Mesothelial cell of epicardium (in vitro differentiated cells): ENCODE measurements around the gene ASIC4. TPM values are rescaled to one million over a fixed set of nuclear protein-coding genes. Genes with fewer than 3 reads are reported as not detected.

Source experiments
- DNase-seq, 2 experiments: peaks; one replicate each; pipeline ENCODE4 v3.0.0; 2021; ENCODE audit warnings: low spot score in 2 of 2; ENCODE audit not compliant: unreplicated experiment in 2 of 2
- H3K27ac Mint-ChIP-seq: 2 replicates; pipeline ENCODE4 v1.8.0; 2021; ENCODE audit warnings: mixed read lengths
- H3K27me3 Mint-ChIP-seq: 2 replicates; pipeline ENCODE4 v1.8.0; 2021; ENCODE audit warnings: low read depth, mixed read lengths
- H3K36me3 Mint-ChIP-seq: 2 replicates; pipeline ENCODE4 v1.8.0; 2021; ENCODE audit warnings: mixed read lengths
- H3K4me1 Mint-ChIP-seq: 2 replicates; pipeline ENCODE4 v1.8.0; 2021; ENCODE audit warnings: mixed read lengths
- H3K4me3 Mint-ChIP-seq: 2 replicates; pipeline ENCODE4 v1.8.0; 2021; ENCODE audit warnings: mild to moderate bottlenecking, moderate library complexity, mixed read lengths
- H3K9me3 Mint-ChIP-seq: 2 replicates; pipeline ENCODE4 v1.8.0; 2021; ENCODE audit warnings: mixed read lengths
- CTCF ChIP-seq: fragments of 200-600 bp; sonication (generic); IDR thresholded peaks from one replicate; pipeline ENCODE4 v1.5.0; 2021; ENCODE audit warnings: antibody characterized with exemption; ENCODE audit not compliant: unreplicated experiment
- total RNA-seq: library from RNA; stranded (reverse); gene quantifications from 3 replicates; pipeline ENCODE4 v1.2.1, GENCODE V29; 2021

The ASIC4 gene
- total RNA-seq, 1 donor from 2014 or later, result 0.98 TPM

GRCh38 chr2:219566640-219567039 is 52.4 kb downstream of the ASIC4 start:
- Mint-ChIP-seq H3K9me3 (no peaks in the 10 kb centered on the region), H3K4me3 (no peak overlapping the region), H3K36me3 (peaks cover 30% of the 10 kb centered on the region), H3K4me1 (peaks cover 20% of the 10 kb centered on the region), H3K27ac (no peak overlapping the region), H3K27me3 (no peaks in the 10 kb centered on the region)
- DNase-seq, result no peak
- no peak for TF ChIP-seq CTCF

GRCh38 chr2:219567131-219567530 is 52.8 kb downstream of the ASIC4 start:
- H3K27ac Mint-ChIP-seq, result no peak overlapping the region
- H3K27me3 Mint-ChIP-seq, result no peaks in the 10 kb centered on the region

GRCh38 chr2:219567791-219568361 is 53.6 kb downstream of the ASIC4 start:
- peaks cover 27% of the 10 kb centered on the region for H3K36me3 Mint-ChIP-seq
- no peak for TF ChIP-seq CTCF
- H3K27ac Mint-ChIP-seq, result no peak overlapping the region
- peaks cover 23% of the 10 kb centered on the region for H3K4me1 Mint-ChIP-seq
- no peak overlapping the region for H3K4me3 Mint-ChIP-seq
- DNase-seq, result no peak
- no peaks in the 10 kb centered on the region for H3K27me3 Mint-ChIP-seq
- H3K9me3 Mint-ChIP-seq, result no peaks in the 10 kb centered on the region

More at GRCh38 chr2:219567131-219567530, 52.8 kb downstream of the ASIC4 start:
- no peak for DNase-seq
- Mint-ChIP-seq H3K4me1 (peaks cover 22% of the 10 kb centered on the region), H3K9me3 (no peaks in the 10 kb centered on the region), H3K36me3 (peaks cover 30% of the 10 kb centered on the region), H3K4me3 (no peak overlapping the region)
- no peak for TF ChIP-seq CTCF

- no peaks in the 10 kb centered on the region for H3K9me3 Mint-ChIP-seq
Observed at GRCh38 chr2:219569041-219569440, 54.8 kb downstream of the ASIC4 start.

GRCh38 chr2:219569635-219570034 is 55.4 kb downstream of the ASIC4 start:
- peaks cover 26% of the 10 kb centered on the region for H3K4me1 Mint-ChIP-seq
- no peak for TF ChIP-seq CTCF
- peak overlapping the region; percentile 77 for H3K4me3 Mint-ChIP-seq
- H3K36me3 Mint-ChIP-seq, result peaks cover 22% of the 10 kb centered on the region
- H3K27ac Mint-ChIP-seq, result peak overlapping the region; percentile 85
- no peaks in the 10 kb centered on the region for H3K9me3 Mint-ChIP-seq
- no peak for DNase-seq
- H3K27me3 Mint-ChIP-seq, result no peaks in the 10 kb centered on the region

More at GRCh38 chr2:219569041-219569440, 54.8 kb downstream of the ASIC4 start:
- Mint-ChIP-seq H3K36me3 (peaks cover 26% of the 10 kb centered on the region), H3K27me3 (no peaks in the 10 kb centered on the region), H3K27ac (peak overlapping the region; percentile 85), H3K4me1 (peaks cover 26% of the 10 kb centered on the region), H3K4me3 (peak overlapping the region; percentile 77)
- DNase-seq, result no peak
- TF ChIP-seq CTCF, result no peak
